Neural progenitor cell (in vitro differentiated cells): ENCODE measurements around the gene P2RX1.

Experiments used
- CTCF ChIP-seq: fragments of 200-600 bp; sonication (generic); IDR thresholded peaks from 2 replicates; pipeline ENCODE4 v1.5.1; 2017; ENCODE audit warnings: antibody characterized with exemption, mild to moderate bottlenecking
- EZH2 ChIP-seq: fragments of 200-600 bp; sonication (generic); IDR thresholded peaks from 2 replicates; pipeline ENCODE4 v1.6.1; 2017; ENCODE audit warnings: antibody characterized with exemption, mild to moderate bottlenecking, moderate library complexity

GRCh38 chr17:3927628-3928340, 11.5 kb upstream of the P2RX1 start:
- TF ChIP-seq CTCF, result no peak
- TF ChIP-seq EZH2, result no peak
